ENCODE measurements around the gene GCSAML.

Gene GCSAML

GRCh38 chr1:247548092-247548491, 842 bp upstream of the GCSAML start:
- TF ChIP-seq FOXP2 (optimal IDR thresholded peaks at IDR 0.05; ENCODE audit: borderline replicate concordance, extremely low read depth, extremely low read length, insufficient read depth) (no peak), SIN3A (IDR thresholded peaks at IDR 0.05; ENCODE audit: borderline replicate concordance, insufficient read depth, low read length) (no peak), POLR2AphosphoS5 (IDR thresholded peaks at IDR 0.05; ENCODE audit: low read depth, low read length) (no peak), TAF1 (IDR thresholded peaks at IDR 0.05; ENCODE audit: borderline replicate concordance, insufficient read depth, low read length) (no peak), REST (IDR thresholded peaks at IDR 0.05; ENCODE audit: insufficient read depth in 1 of 2, low read depth in 2 of 2, low read length in 2 of 2) (no peak)

- TF ChIP-seq SIN3A (IDR thresholded peaks at IDR 0.05; ENCODE audit: borderline replicate concordance, insufficient read depth, low read length), result no peak
- TF ChIP-seq FOXP2 (optimal IDR thresholded peaks at IDR 0.05; ENCODE audit: borderline replicate concordance, extremely low read depth, extremely low read length, insufficient read depth), result no peak
- TF ChIP-seq REST (IDR thresholded peaks at IDR 0.05; ENCODE audit: insufficient read depth in 1 of 2, low read depth in 2 of 2, low read length in 2 of 2), result no peak
- no peak for TF ChIP-seq POLR2AphosphoS5 (IDR thresholded peaks at IDR 0.05; ENCODE audit: low read depth, low read length)
- no peak for TF ChIP-seq TAF1 (IDR thresholded peaks at IDR 0.05; ENCODE audit: borderline replicate concordance, insufficient read depth, low read length)
Observed at GRCh38 chr1:247551721-247552120, 2.8 kb downstream of the GCSAML start.

GRCh38 chr1:247552231-247552630, 3.3 kb downstream of the GCSAML start:
- TF ChIP-seq SIN3A (IDR thresholded peaks at IDR 0.05; ENCODE audit: borderline replicate concordance, insufficient read depth, low read length) (no peak), FOXP2 (optimal IDR thresholded peaks at IDR 0.05; ENCODE audit: borderline replicate concordance, extremely low read depth, extremely low read length, insufficient read depth) (no peak), POLR2AphosphoS5 (IDR thresholded peaks at IDR 0.05; ENCODE audit: low read depth, low read length) (no peak), REST (IDR thresholded peaks at IDR 0.05; ENCODE audit: insufficient read depth in 1 of 2, low read depth in 2 of 2, low read length in 2 of 2) (no peak), TAF1 (IDR thresholded peaks at IDR 0.05; ENCODE audit: borderline replicate concordance, insufficient read depth, low read length) (no peak)

GRCh38 chr1:247557926-247558674, 9.2 kb downstream of the GCSAML start:
- TF ChIP-seq TAF1 (IDR thresholded peaks at IDR 0.05; ENCODE audit: borderline replicate concordance, insufficient read depth, low read length) (no peak), SIN3A (IDR thresholded peaks at IDR 0.05; ENCODE audit: borderline replicate concordance, insufficient read depth, low read length) (no peak), REST (IDR thresholded peaks at IDR 0.05; ENCODE audit: insufficient read depth in 1 of 2, low read depth in 2 of 2, low read length in 2 of 2) (no peak), POLR2AphosphoS5 (IDR thresholded peaks at IDR 0.05; ENCODE audit: low read depth, low read length) (no peak), FOXP2 (optimal IDR thresholded peaks at IDR 0.05; ENCODE audit: borderline replicate concordance, extremely low read depth, extremely low read length, insufficient read depth) (no peak)
